Upper lobe of left lung (tissue), 6 donors: ENCODE results near the gene MRPS23. TPM values are rescaled to one million over a fixed set of nuclear protein-coding genes. Genes with fewer than 3 reads are reported as not detected.
A peak's percentile ranks its signal among the peaks of the same experiment; 100 is the strongest.

Source experiments
- ATAC-seq, 2 donors: fragments of 200-7000 bp; cut with Tn5 transposase; one replicate each; pipeline ENCODE4 v1.9.1; 2022; ENCODE audit warnings: mild to moderate bottlenecking in 2 of 2, moderate library complexity in 2 of 2; ENCODE audit not compliant: low FRiP score in 2 of 2
- DNase-seq, 2 donors: peaks; one replicate each; pipeline ENCODE4 v3.0.0-alpha.2; 2019 to 2020
- H3K27ac ChIP-seq, 4 donors: fragments of 200-600 bp; sonication (generic); one replicate each; pipeline ENCODE4 v1.5.1; 2016 to 2019
- H3K27me3 ChIP-seq, 4 donors: fragments of 200-600 bp; sonication (generic); one replicate each; pipeline ENCODE4 v1.5.1; 2017 to 2019
- H3K36me3 ChIP-seq, 4 donors: fragments of 200-600 bp; sonication (generic); one replicate each; pipeline ENCODE4 v1.5.1; 2016 to 2019
- H3K4me1 ChIP-seq, 4 donors: fragments of 200-600 bp; sonication (generic); one replicate each; pipeline ENCODE4 v1.5.1; 2018 to 2019
- H3K4me3 ChIP-seq, 4 donors: fragments of 200-600 bp; sonication (generic); one replicate each; pipeline ENCODE4 v1.5.1; 2017 to 2019; ENCODE audit warnings: mild to moderate bottlenecking in 2 of 4, moderate library complexity in 1 of 4
- H3K9me3 ChIP-seq, 4 donors: fragments of 200-600 bp; sonication (generic); one replicate each; pipeline ENCODE4 v1.5.1; 2018 to 2019
- EP300 ChIP-seq, 4 donors: sonication (generic); formaldehyde crosslinking; IDR thresholded peaks; one replicate each; pipeline ENCODE4 v1.5.1; 2017; ENCODE audit warnings: antibody characterized with exemption in 4 of 4, control low read depth in 2 of 4
- POLR2A ChIP-seq, 4 donors: fragments of 450-650 bp; IDR thresholded peaks; one replicate each; pipeline ENCODE4 v1.5.1; 2016 to 2017; ENCODE audit warnings: antibody characterized with exemption in 4 of 4, mild to moderate bottlenecking in 2 of 4
- POLR2AphosphoS5 ChIP-seq, 2 donors: sonication (generic); formaldehyde crosslinking; IDR thresholded peaks; one replicate each; pipeline ENCODE4 v1.5.1; 2017; ENCODE audit warnings: antibody characterized with exemption in 2 of 2
- whole genome bisulfite sequencing, 2 donors: methylation state at CpG; one replicate each; pipeline ENCODE4 v1.1.5; 2017 to 2018; 5-methylcytosine and 5-hydroxymethylcytosine counted together
- total RNA-seq, 6 donors: library from RNA; depleted of rRNA in 4 of 6; stranded (reverse); fragments of >200 nt in 4 of 6; gene quantifications; one replicate each; pipeline versions ENCODE4 v1.1.0 to v1.2.1, GENCODE V29; 2016 to 2021
- TF ChIP-seq, protein P1 (sequence below), 6 experiments: fragments of 450-650 bp in 4 of 6; fragments of 200-600 bp in 2 of 6; sonication (generic) in 2 of 6; IDR thresholded peaks; one replicate each; pipeline ENCODE4 v1.5.1; 2016 to 2019; ENCODE audit warnings: antibody characterized with exemption in 6 of 6
- donor health status: DM: no; HTN: no; CAD: no; lungs with moderate emphysema.
- donor health status: DM: no; HTN: yes; CAD: no; lungs with severe emphysema.

Gene MRPS23
- total RNA-seq, 6 donors from 2014 or later = 11.4 to 50.6 (median 19.1) TPM

DNA sequence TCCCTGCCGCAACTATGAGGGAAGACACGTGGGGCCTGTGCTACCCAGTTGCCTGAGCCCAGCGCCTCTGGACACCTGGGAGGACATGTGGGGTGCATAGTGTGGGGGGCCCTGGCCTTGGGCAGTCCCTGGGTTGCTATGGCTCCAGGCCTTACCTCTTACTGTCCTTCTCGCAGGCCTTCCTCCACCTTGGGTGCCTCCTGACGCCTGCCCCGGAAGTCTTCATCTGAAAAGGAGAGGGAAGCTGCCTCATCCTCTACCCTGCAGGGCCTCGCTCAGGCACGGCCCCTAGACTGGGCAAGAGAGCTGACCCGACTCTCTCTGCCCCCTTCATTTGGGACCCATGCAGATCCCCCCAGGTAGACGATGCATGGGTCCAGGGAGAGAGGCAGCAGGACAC is 16.5 kb upstream of the MRPS23 start:
- no peak for TF ChIP-seq EP300 (IDR thresholded peaks at IDR 0.05)
- no peak for TF ChIP-seq POLR2AphosphoS5 (IDR thresholded peaks at IDR 0.05)
- TF ChIP-seq, protein P1, sequence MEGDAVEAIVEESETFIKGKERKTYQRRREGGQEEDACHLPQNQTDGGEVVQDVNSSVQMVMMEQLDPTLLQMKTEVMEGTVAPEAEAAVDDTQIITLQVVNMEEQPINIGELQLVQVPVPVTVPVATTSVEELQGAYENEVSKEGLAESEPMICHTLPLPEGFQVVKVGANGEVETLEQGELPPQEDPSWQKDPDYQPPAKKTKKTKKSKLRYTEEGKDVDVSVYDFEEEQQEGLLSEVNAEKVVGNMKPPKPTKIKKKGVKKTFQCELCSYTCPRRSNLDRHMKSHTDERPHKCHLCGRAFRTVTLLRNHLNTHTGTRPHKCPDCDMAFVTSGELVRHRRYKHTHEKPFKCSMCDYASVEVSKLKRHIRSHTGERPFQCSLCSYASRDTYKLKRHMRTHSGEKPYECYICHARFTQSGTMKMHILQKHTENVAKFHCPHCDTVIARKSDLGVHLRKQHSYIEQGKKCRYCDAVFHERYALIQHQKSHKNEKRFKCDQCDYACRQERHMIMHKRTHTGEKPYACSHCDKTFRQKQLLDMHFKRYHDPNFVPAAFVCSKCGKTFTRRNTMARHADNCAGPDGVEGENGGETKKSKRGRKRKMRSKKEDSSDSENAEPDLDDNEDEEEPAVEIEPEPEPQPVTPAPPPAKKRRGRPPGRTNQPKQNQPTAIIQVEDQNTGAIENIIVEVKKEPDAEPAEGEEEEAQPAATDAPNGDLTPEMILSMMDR (IDR thresholded peaks at IDR 0.05) = no peak
- no peak for TF ChIP-seq POLR2A (IDR thresholded peaks at IDR 0.05)
- ATAC-seq (no peak), DNase-seq (no peak)
- peaks cover 22 to 32% (median 29%) of the 10 kb centered on the region in 4 donors for H3K4me1 ChIP-seq
- 93 to 94% methylated on average over 6 to 10 of the region's 10 CpGs for WGBS, 2 donors
- H3K36me3 ChIP-seq = peaks cover 7 to 26% (median 25%) of the 10 kb centered on the region in 4 donors
- no peak overlapping the region for H3K4me3 ChIP-seq
- H3K27me3 ChIP-seq = no peaks in the 10 kb centered on the region
- no peak overlapping the region for H3K27ac ChIP-seq
- no peaks in the 10 kb centered on the region for H3K9me3 ChIP-seq

DNA sequence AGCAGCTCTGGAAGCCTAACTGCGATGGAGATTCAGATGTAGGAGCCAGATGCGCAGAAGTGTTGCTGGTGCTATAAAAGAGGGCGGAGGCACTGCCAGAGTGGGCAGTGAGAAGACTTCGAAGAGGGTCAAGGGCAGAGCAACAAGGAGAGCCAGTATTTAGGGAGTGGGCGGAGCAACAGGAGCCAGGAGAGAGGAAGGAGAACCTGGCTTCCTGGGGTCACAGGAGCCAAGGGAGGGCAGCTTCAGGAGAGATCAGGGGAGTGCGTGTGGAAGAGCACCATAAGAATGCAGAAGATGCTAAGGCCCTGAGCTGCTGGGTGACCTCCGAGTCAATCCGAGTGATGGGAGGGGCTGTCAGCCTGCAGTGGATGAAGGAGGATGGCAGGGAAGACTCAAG is 14.4 kb upstream of the MRPS23 start:
- TF ChIP-seq POLR2A (IDR thresholded peaks at IDR 0.05) (no peak), POLR2AphosphoS5 (IDR thresholded peaks at IDR 0.05) (no peak), EP300 (IDR thresholded peaks at IDR 0.05) (no peak)
- H3K4me1 ChIP-seq = peaks cover 37 to 39% (median 38%) of the 10 kb centered on the region in 4 donors
- ATAC-seq (no peak), DNase-seq (no peak)
- H3K4me3 ChIP-seq = no peak overlapping the region
- no peaks in the 10 kb centered on the region for H3K27me3 ChIP-seq
- 87 to 88% methylated on average over 8 of the region's 8 CpGs for WGBS, 2 donors
- peaks cover 0 to 13% (median 9%) of the 10 kb centered on the region in 4 donors for H3K36me3 ChIP-seq
- no peaks in the 10 kb centered on the region for H3K9me3 ChIP-seq
- no peak overlapping the region for H3K27ac ChIP-seq

DNA sequence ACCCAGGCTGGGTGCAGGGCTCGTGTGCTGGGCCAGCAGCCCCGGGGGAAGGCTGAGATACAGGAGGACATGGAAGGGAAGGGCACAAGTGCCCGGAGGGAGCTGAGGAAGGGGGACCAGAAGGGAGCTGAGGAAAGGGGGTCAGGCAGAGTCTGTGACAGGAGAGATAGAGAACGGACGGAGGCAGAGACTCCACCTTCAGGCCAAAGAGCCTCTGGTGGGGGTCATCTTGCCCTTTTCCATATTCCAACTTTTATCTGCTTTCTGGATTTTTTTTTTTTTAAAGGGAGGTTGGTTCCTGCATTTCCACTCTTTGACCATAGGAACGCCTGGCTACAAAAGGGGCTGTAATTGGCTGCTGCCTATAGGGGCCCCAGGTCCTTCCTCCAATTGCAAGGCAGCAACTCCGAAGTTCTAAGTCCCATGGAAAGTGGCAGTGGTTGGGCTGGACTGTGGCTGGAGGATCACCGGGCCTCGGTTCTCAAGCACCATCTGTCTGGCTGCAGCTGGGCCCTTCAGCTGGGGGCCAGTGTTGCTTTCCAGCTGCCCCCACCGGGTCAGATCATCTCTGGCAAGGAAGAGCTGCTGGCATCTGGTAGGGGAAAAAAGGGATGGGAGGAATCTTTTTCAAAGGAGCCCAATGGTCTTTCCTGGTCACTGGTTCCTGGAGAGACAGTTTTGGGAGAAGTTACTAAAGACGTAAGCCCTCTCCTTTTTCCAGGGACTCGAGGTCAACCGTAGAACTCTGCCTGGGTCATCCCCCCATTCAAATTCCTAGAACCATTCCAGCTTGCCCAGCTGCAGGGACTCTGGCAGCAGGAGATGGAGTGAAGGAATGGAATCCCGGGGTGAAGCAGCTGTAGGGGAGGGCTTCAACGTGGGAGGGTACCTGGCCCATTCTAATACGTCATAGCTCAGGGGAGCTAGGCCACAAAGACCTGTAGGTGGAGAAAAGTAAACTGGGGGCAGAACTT is 13.1 kb upstream of the MRPS23 start:
- ATAC-seq (no peak), DNase-seq (no peak)
- Histone ChIP-seq H3K27me3 (no peaks in the 10 kb centered on the region), H3K9me3 (no peaks in the 10 kb centered on the region), H3K36me3 (peaks cover 0 to 13% (median 3%) of the 10 kb centered on the region in 4 donors), H3K27ac (peak overlapping the region in 2 of 4 donors; percentile 83 to 85), H3K4me1 (peaks cover 26 to 34% (median 28%) of the 10 kb centered on the region in 4 donors), H3K4me3 (no peak overlapping the region)
- 80 to 84% methylated on average over 16 of the region's 16 CpGs for WGBS, 2 donors
- TF ChIP-seq POLR2AphosphoS5 (IDR thresholded peaks at IDR 0.05) = no peak
- TF ChIP-seq POLR2A (IDR thresholded peaks at IDR 0.05) = no peak
- TF ChIP-seq, protein P1 (IDR thresholded peaks at IDR 0.05) = no peak
- TF ChIP-seq EP300 (IDR thresholded peaks at IDR 0.05) = no peak

DNA sequence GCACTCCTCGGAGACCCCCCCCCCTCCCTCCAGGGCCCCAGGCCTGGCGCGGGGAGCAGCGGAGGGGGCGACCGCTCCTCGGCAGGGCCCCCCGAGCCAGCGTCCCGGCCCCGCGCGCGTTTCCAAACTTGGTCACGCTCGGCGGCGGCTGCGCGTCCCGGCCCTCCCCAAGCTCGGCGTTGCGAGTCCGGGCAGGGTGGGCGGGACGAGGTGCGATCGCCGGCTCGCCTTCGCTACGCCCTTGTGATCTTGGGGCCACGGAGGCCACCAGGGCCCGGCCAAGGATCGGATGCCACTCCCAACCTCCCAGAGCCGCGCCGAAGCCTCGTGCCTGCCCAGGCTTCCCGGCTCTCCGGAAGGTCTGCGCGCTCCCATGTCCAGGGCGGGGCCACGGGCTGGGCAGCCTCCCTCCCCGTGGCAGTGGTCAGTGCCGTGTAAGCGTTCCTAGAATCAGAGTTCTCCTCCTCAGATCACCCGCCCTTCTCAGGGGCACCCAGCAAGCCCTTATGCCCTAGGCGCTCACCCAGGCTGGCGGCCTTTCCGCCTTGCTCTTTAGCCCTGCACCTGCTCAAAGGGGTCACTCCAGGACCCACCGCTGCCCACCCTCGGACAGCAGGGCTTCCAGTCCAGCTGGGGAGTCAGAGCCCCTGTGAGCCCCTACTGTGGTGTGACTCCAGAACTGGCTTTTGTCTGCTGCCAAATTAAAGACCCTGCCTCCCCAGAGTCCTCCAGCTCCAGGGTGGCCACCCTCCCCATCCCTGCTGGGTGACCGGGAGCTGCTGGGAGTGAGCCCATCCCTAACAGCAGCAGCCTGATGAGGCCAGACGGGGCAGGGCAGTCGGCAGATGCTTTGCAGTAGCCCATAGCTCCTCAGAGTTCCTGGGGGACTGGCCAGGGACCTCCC is 12.2 kb upstream of the MRPS23 start:
- ATAC-seq (peak; percentile 76 to 84), DNase-seq (peak; percentile 69 to 91)
- Histone ChIP-seq H3K4me3 (peak overlapping the region; percentile 44 to 59 (median 52)), H3K36me3 (peaks cover 0 to 12% (median 3%) of the 10 kb centered on the region in 4 donors), H3K27ac (peak overlapping the region; percentile 71 to 85 (median 79)), H3K9me3 (no peaks in the 10 kb centered on the region), H3K4me1 (peaks cover 18 to 34% (median 24%) of the 10 kb centered on the region in 4 donors), H3K27me3 (no peaks in the 10 kb centered on the region)
- no peak for TF ChIP-seq EP300 (IDR thresholded peaks at IDR 0.05)
- TF ChIP-seq POLR2AphosphoS5 (IDR thresholded peaks at IDR 0.05) = peak in 1 of 2 donors; percentile 40
- peak in 2 of 4 donors; percentile 14 to 55 for TF ChIP-seq POLR2A (IDR thresholded peaks at IDR 0.05)
- WGBS, 2 donors = 19 to 48% methylated on average over 10 to 24 of the region's 58 CpGs

DNA sequence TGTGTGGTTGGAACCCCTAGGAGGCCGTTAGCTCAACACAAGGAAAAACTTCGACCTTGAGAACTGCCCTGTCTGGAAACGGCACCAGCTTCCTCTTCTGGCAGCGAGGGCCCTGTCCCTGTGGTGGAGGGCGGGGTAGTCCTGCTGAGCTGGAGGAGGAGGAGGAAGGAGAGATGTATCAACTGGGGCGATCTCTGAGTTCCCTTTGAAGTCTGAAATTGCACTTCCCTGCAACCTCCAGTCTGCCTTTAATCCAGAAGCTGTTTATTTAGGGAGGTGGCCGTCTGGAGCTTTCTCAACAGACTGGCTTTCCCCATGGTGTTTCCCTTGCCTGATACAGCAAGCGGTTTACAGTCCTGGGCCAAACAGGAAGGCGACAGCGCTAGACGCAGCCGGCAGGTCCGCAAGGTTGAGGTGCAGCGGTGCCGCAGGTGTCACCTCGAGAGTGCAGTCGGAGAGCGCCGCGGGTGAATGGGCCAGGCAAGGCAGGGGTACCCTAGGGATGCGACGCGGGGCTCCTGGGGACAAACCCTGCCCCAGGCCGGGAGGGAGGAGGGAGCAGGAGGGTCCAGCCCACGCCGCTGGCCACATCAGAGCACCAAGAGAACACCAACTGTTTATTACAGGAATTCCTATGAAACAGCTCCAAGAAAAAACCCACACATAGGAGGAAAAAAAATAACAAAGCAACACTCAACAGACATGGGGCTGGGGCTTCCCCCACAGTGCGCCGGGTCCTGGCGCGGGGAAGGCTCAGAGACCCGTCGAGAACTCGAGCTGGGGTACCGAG is 11.4 kb upstream of the MRPS23 start:
- Histone ChIP-seq H3K27me3 (no peaks in the 10 kb centered on the region), H3K27ac (peak overlapping the region; percentile 71 to 85 (median 79)), H3K4me3 (peak overlapping the region; percentile 44 to 59 (median 52)), H3K4me1 (peaks cover 18 to 34% (median 24%) of the 10 kb centered on the region in 4 donors), H3K36me3 (peaks cover 0 to 4% (median 2%) of the 10 kb centered on the region in 4 donors), H3K9me3 (no peaks in the 10 kb centered on the region)
- TF ChIP-seq POLR2A (IDR thresholded peaks at IDR 0.05) (no peak), POLR2AphosphoS5 (IDR thresholded peaks at IDR 0.05) (peak; percentile 12 to 23)
- peak; percentile 79 to 84 for ATAC-seq
- peak; percentile 82 to 84 for DNase-seq
- WGBS, 2 donors = 1 to 2% methylated on average over 15 to 33 of the region's 34 CpGs
